H1 (cell line): ENCODE measurements around the gene ZNF219. TPM values are rescaled to one million over a fixed set of nuclear protein-coding genes. Genes with fewer than 3 reads are reported as not detected.

ENCODE experiments used
- CTCF ChIA-PET: fragments of 300-600 bp; sonication (Branson Sonifier 250); formaldehyde crosslinking; loops from one replicate; lab custom pipeline; 2021; ENCODE audit not compliant: partially characterized antibody; lab: Charles Lee
- POLR2A ChIA-PET: fragments of 300-600 bp; sonication (Branson Sonifier 250); formaldehyde crosslinking; loops from one replicate; lab custom pipeline; 2021; ENCODE audit warnings: inconsistent platforms; ENCODE audit not compliant: partially characterized antibody; lab: Charles Lee
- DNase-seq, 2 experiments: peaks; one replicate each; pipeline versions ENCODE4 v3.0.0 to v3.0.0-alpha.2; 2010 to 2022; ENCODE audit warnings: low spot score in 2 of 2, low read depth in 1 of 2, mixed read lengths in 1 of 2
- FAIRE-seq: peaks from 2 replicates; lab custom pipeline; 2011; peaks lifted over from hg19 to GRCh38; lab: Jason Lieb, UNC
- H2AFZ ChIP-seq: 2 replicates; pipeline ENCODE4 v1.8.1; 2012; ENCODE audit warnings: low read length, inconsistent platforms
- H2AK5ac ChIP-seq: 2 replicates; pipeline ENCODE4 v1.6.1; 2013; ENCODE audit warnings: low read depth, low read length
- H2BK120ac ChIP-seq: replicated peaks from 2 replicates; pipeline ENCODE3; 2013; ENCODE audit warnings: low read depth, low read length, inconsistent platforms
- H2BK12ac ChIP-seq: 2 replicates; pipeline ENCODE4 v1.6.1; 2013; ENCODE audit warnings: low read depth, low read length
- H2BK15ac ChIP-seq: 2 replicates; pipeline ENCODE4 v1.6.1; 2013; ENCODE audit warnings: low read length
- H2BK20ac ChIP-seq: 2 replicates; pipeline ENCODE4 v1.6.1; 2013; ENCODE audit warnings: low read length
- H2BK5ac ChIP-seq: 2 replicates; pipeline ENCODE4 v1.6.1; 2013; ENCODE audit warnings: low read depth, low read length
- H3K14ac ChIP-seq: 2 replicates; pipeline ENCODE4 v1.6.1; 2013; ENCODE audit warnings: inconsistent platforms; ENCODE audit not compliant: insufficient read length
- H3K18ac ChIP-seq: 2 replicates; pipeline ENCODE4 v1.6.1; 2013; ENCODE audit warnings: low read length; ENCODE audit errors: extremely low read depth
- H3K23ac ChIP-seq: 2 replicates; pipeline ENCODE4 v1.6.1; 2013; ENCODE audit warnings: inconsistent platforms; ENCODE audit not compliant: insufficient read length
- H3K23me2 ChIP-seq: 2 replicates; pipeline ENCODE4 v1.6.1; 2013; ENCODE audit warnings: low read depth, low read length
- H3K27ac ChIP-seq: 2 replicates; pipeline ENCODE4 v1.6.1; 2011; ENCODE audit warnings: low read depth, low read length, inconsistent platforms
- H3K27me3 ChIP-seq, 4 experiments: replicated peaks in 1 of 4; 1 replicate in 1 of 4; 2 replicates in 3 of 4; pipeline versions ENCODE4 v1.6.1 to v1.8.1; 2011 to 2013; ENCODE audit warnings: low read length in 3 of 4, mild to moderate bottlenecking in 3 of 4, inconsistent platforms in 2 of 4, mixed read lengths in 2 of 4, moderate library complexity in 1 of 4; ENCODE audit not compliant: control insufficient read depth in 3 of 4, insufficient read depth in 3 of 4; ENCODE audit errors: extremely low read depth in 1 of 4
- H3K36me3 ChIP-seq, 4 experiments: 2 replicates each; pipeline versions ENCODE4 v1.6.1 to v1.8.1; 2011 to 2013; ENCODE audit warnings: mild to moderate bottlenecking in 4 of 4, low read length in 3 of 4, moderate library complexity in 2 of 4, control low read depth in 1 of 4, inconsistent platforms in 1 of 4; ENCODE audit not compliant: insufficient read depth in 4 of 4, control insufficient read depth in 2 of 4
- H3K4ac ChIP-seq: replicated peaks from 2 replicates; pipeline ENCODE3; 2013; ENCODE audit warnings: low read length, low read depth, mixed read lengths, inconsistent platforms; ENCODE audit not compliant: insufficient read length
- H3K4me1 ChIP-seq, 4 experiments: replicated peaks in 1 of 4; 1 replicate in 1 of 4; 2 replicates in 3 of 4; pipeline versions ENCODE4 v1.6.1 to v1.8.1; 2011 to 2013; ENCODE audit warnings: low read length in 3 of 4, inconsistent platforms in 2 of 4, mixed read lengths in 1 of 4; ENCODE audit not compliant: insufficient read depth in 4 of 4, control insufficient read depth in 3 of 4
- H3K4me2 ChIP-seq, 2 experiments: 2 replicates each; pipeline versions ENCODE4 v1.6.1 to v1.8.1; 2011 to 2013; ENCODE audit warnings: low read depth in 2 of 2, low read length in 2 of 2, control low read depth in 1 of 2, inconsistent platforms in 1 of 2, mild to moderate bottlenecking in 1 of 2; ENCODE audit not compliant: insufficient read depth in 1 of 2
- H3K4me3 ChIP-seq, 4 experiments: fragments of 200-600, 300-600 bp in 1 of 4; sonication (generic), shearing (Covaris generic), sonication (Bioruptor Twin) in 1 of 4; 2 replicates each; pipeline versions ENCODE4 v1.5.1 to v1.8.1; 2011 to 2016; ENCODE audit warnings: low read length in 4 of 4, low read depth in 3 of 4, control low read depth in 2 of 4, inconsistent platforms in 2 of 4, mild to moderate bottlenecking in 2 of 4, mixed read lengths in 1 of 4, moderate library complexity in 1 of 4; ENCODE audit not compliant: insufficient read depth in 2 of 4; ENCODE audit errors: extremely low read depth in 1 of 4
- H3K56ac ChIP-seq: replicated peaks from 2 replicates; pipeline ENCODE3; 2013; ENCODE audit warnings: low read depth, mild to moderate bottlenecking, mixed read lengths, low read length, inconsistent platforms; ENCODE audit not compliant: insufficient read length
- H3K79me1 ChIP-seq: 2 replicates; pipeline ENCODE4 v1.6.1; 2013; ENCODE audit warnings: low read depth, low read length, control low read depth
- H3K79me2 ChIP-seq, 2 experiments: 2 replicates each; pipeline versions ENCODE4 v1.6.1 to v1.8.1; 2012 to 2013; ENCODE audit warnings: low read length in 2 of 2, mild to moderate bottlenecking in 2 of 2, inconsistent platforms in 1 of 2; ENCODE audit not compliant: insufficient read depth in 2 of 2, control insufficient read depth in 1 of 2
- H3K9ac ChIP-seq, 4 experiments: replicated peaks in 1 of 4; 1 replicate in 1 of 4; 2 replicates in 3 of 4; pipeline versions ENCODE4 v1.6.1 to v1.8.1; 2011 to 2013; ENCODE audit warnings: low read depth in 3 of 4, low read length in 3 of 4, control low read depth in 2 of 4, mild to moderate bottlenecking in 2 of 4, moderate library complexity in 2 of 4, inconsistent platforms in 1 of 4; ENCODE audit errors: extremely low read depth in 1 of 4
- H3K9me3 ChIP-seq, 2 experiments: 2 replicates each; pipeline versions ENCODE4 v1.6.1 to v1.8.1; 2012 to 2013; ENCODE audit warnings: mild to moderate bottlenecking in 2 of 2, moderate library complexity in 2 of 2, control low read depth in 1 of 2, inconsistent platforms in 1 of 2, low read depth in 1 of 2, low read length in 1 of 2, mixed read lengths in 1 of 2; ENCODE audit not compliant: insufficient read depth in 2 of 2
- H4K20me1 ChIP-seq, 2 experiments: replicated peaks in 1 of 2; 2 replicates each; pipeline versions ENCODE3 to v1.8.1; 2011 to 2013; ENCODE audit warnings: inconsistent platforms in 2 of 2, low read length in 2 of 2, mild to moderate bottlenecking in 1 of 2; ENCODE audit not compliant: insufficient read depth in 2 of 2, control insufficient read depth in 1 of 2
- H4K5ac ChIP-seq: 2 replicates; pipeline ENCODE4 v1.6.1; 2013; ENCODE audit warnings: low read length, low read depth, mixed read lengths, inconsistent platforms; ENCODE audit not compliant: insufficient read length
- H4K8ac ChIP-seq: 2 replicates; pipeline ENCODE4 v1.8.0; 2013; ENCODE audit warnings: mild to moderate bottlenecking, moderate library complexity, low read length, inconsistent platforms; ENCODE audit not compliant: insufficient read depth; ENCODE audit errors: extremely low read depth
- H4K91ac ChIP-seq: replicated peaks from 2 replicates; pipeline ENCODE3; 2013; ENCODE audit warnings: low read length, mixed read lengths, inconsistent platforms; ENCODE audit not compliant: insufficient read length
- ASH2L ChIP-seq: fragments of 200-600, 300-600 bp; sonication (generic); IDR thresholded peaks from one replicate; pipeline ENCODE4 v1.7.1; 2017; ENCODE audit warnings: low read length
- BCL11A ChIP-seq, 2 experiments: IDR thresholded peaks; one replicate each; pipeline ENCODE4 v1.6.1; 2011; ENCODE audit warnings: low read depth in 2 of 2, low read length in 2 of 2, mild to moderate bottlenecking in 2 of 2
- CHD2 ChIP-seq: IDR thresholded peaks from 2 replicates; pipeline ENCODE4 v1.6.1; 2012; ENCODE audit warnings: low read length, improper control_type of control experiment
- EZH2 ChIP-seq: fragments of 200-600 bp; sonication (generic); IDR thresholded peaks from 2 replicates; pipeline ENCODE4 v1.7.1; 2012; ENCODE audit warnings: low read depth, mild to moderate bottlenecking, moderate library complexity, low read length, inconsistent platforms; ENCODE audit not compliant: severe bottlenecking
- GTF2F1 ChIP-seq: IDR thresholded peaks from 2 replicates; pipeline ENCODE4 v1.6.1; 2012; ENCODE audit warnings: low read depth, low read length, improper control_type of control experiment, borderline replicate concordance
- HDAC2 ChIP-seq, 2 experiments: fragments of 300-600 bp in 1 of 2; sonication (generic) in 1 of 2; IDR thresholded peaks; 2 replicates each; pipeline ENCODE4 v1.6.1; 2011 to 2012; ENCODE audit warnings: low read depth in 2 of 2, low read length in 2 of 2, mild to moderate bottlenecking in 2 of 2, moderate library complexity in 2 of 2, borderline replicate concordance in 1 of 2, inconsistent platforms in 1 of 2
- POU5F1 ChIP-seq: IDR thresholded peaks from 2 replicates; pipeline ENCODE4 v1.6.1; 2011; ENCODE audit warnings: low read depth, mild to moderate bottlenecking, low read length, moderate library complexity
- RFX5 ChIP-seq: IDR thresholded peaks from 2 replicates; pipeline ENCODE4 v1.6.1; 2011; ENCODE audit warnings: low read depth, low read length, improper control_type of control experiment, borderline replicate concordance
- SP2 ChIP-seq: IDR thresholded peaks from 2 replicates; pipeline ENCODE4 v1.6.1; 2012; ENCODE audit warnings: mild to moderate bottlenecking, low read length, inconsistent platforms
- SP4 ChIP-seq: IDR thresholded peaks from 2 replicates; pipeline ENCODE4 v1.6.1; 2012; ENCODE audit warnings: low read length, inconsistent platforms
- TCF12 ChIP-seq: IDR thresholded peaks from 2 replicates; pipeline ENCODE4 v1.6.1; 2011; ENCODE audit warnings: low read depth, mild to moderate bottlenecking, low read length
- YY1 ChIP-seq: IDR thresholded peaks from 2 replicates; pipeline ENCODE4 v1.6.1; 2011; ENCODE audit warnings: low read depth, mild to moderate bottlenecking, low read length
- WGBS, 2 experiments: shearing (Covaris generic) in 1 of 2; methylation state at CpG; one replicate each; pipeline versions ENCODE4 v1.1.6 to v1.1.7; 2013 to 2015; ENCODE audit warnings: low lambda C conversion rate in 2 of 2, mixed read lengths in 2 of 2, inconsistent platforms in 1 of 2, low coverage in 1 of 2, missing lambda C conversion rate in 1 of 2; ENCODE audit not compliant: insufficient replicate concordance in 2 of 2, insufficient coverage in 1 of 2, insufficient read length in 1 of 2; ENCODE audit errors: extremely low coverage in 1 of 2, missing lambda C conversion rate in 1 of 2; 5-methylcytosine and 5-hydroxymethylcytosine counted together
- polyA plus RNA-seq, 7 experiments: library from polyadenylated mRNA; depleted of rRNA in 3 of 7; stranded (reverse) in 5 of 7; unstranded in 2 of 7; fragments of >200 nt in 5 of 7; fragments of 200-250 nt in 2 of 7; gene quantifications; 1 replicate in 5 of 7; 2 replicates in 1 of 7; 4 replicates in 1 of 7; pipeline versions ENCODE4 v1.2.1 to v1.2.3, GENCODE V29; 2011 to 2013; ENCODE audit warnings: missing spikeins in 2 of 7, mixed read lengths in 2 of 7
- total RNA-seq: library from RNA; stranded (reverse); fragmentation: NEBNext Ultra II Directional; extraction: Animal tissue kit (Norgen Biotek cat#: 25700); gene quantifications from 2 replicates; pipeline ENCODE4 v1.2.1, GENCODE V29; 2021

ZNF219 gene
- total and polyA plus RNA-seq, 2 of the 8 experiments (the other 6 are each of a cell fraction or from before 2014, with no cell fraction given), result 113 to 160 TPM

- no peak overlapping the region for H2AK5ac ChIP-seq
- no peak overlapping the region; a peak in 1 of 8 replicates for H3K4me3 ChIP-seq
- no peak overlapping the region for H2AFZ ChIP-seq
- ChIA-PET CTCF (interaction anchor here (0.7 to 7.8 kb wide), 37 partner anchors 7 to 411 kb away, joined by 3 to 239 read pairs (median 5); partner anchors contain the start of genes ARHGEF40, RNASE13, TMEM253 and TPPP2), POLR2A (interaction anchor here (0.8 to 7.8 kb wide), 18 partner anchors 8 to 173 kb away, joined by 3 to 148 read pairs (median 5); partner anchors contain the start of genes ARHGEF40, NDRG2, RNASE8 and SLC39A2)
- H3K79me1 ChIP-seq, result peaks cover 8% of the 10 kb centered on the region
- peaks cover 15 to 43% (median 36%) of the 10 kb centered on the region in 4 experiments for H3K36me3 ChIP-seq
- peak overlapping the region; percentile 43; the same call in 1 of the 2 replicates for H2BK20ac ChIP-seq
- H3K9ac ChIP-seq, result no peak overlapping the region
- H2BK5ac ChIP-seq, result peak overlapping the region; percentile 37; the same call in 1 of the 2 replicates
- no peaks in the 10 kb centered on the region for H3K9me3 ChIP-seq
- peak overlapping the region; percentile 81; the same call in 1 of the 2 replicates for H2BK15ac ChIP-seq
- peaks cover 4 to 31% of the 10 kb centered on the region in 2 experiments for H3K79me2 ChIP-seq
- peak overlapping the region; percentile 56 for H4K91ac ChIP-seq
- no peaks in the 10 kb centered on the region for H3K27me3 ChIP-seq
- DNase-seq, result peak in 1 of 2 experiments; percentile 99
- H3K18ac ChIP-seq, result peak overlapping the region; percentile 51; the same call in 1 of the 2 replicates
- no peak overlapping the region for H3K4ac ChIP-seq
- peaks cover 16 to 35% (median 24%) of the 10 kb centered on the region in 4 experiments for H3K4me1 ChIP-seq
- peak overlapping the region; percentile 30 for H3K27ac ChIP-seq
- no peak overlapping the region for H4K5ac ChIP-seq
- FAIRE-seq, result no peak
- H4K20me1 ChIP-seq, result peaks cover 11% of the 10 kb centered on the region in 2 experiments
- WGBS, 2 experiments, result 65% methylated on average over 48 of the region's 59 CpGs; no CpG with 5 or more reads in 1 of the 2 experiments
- peak overlapping the region; percentile 32; the same call in 1 of the 2 replicates for H2BK12ac ChIP-seq
- H3K4me2 ChIP-seq, result peak overlapping the region; percentile 89 to 90; a peak in 3 of 4 replicates
- no peak overlapping the region for H2BK120ac ChIP-seq
- peak overlapping the region; percentile 93 for H4K8ac ChIP-seq
- H3K23ac ChIP-seq, result no peak overlapping the region
- H3K23me2 ChIP-seq, result peaks cover 10% of the 10 kb centered on the region
- no peak overlapping the region for H3K14ac ChIP-seq
- no peak overlapping the region for H3K56ac ChIP-seq
- TF ChIP-seq SP4 (no peak), EZH2 (no peak), ASH2L (peak; percentile 56), SP2 (no peak), YY1 (peak; percentile 72), RFX5 (no peak), BCL11A (IDR thresholded peaks at IDR 0.05; ENCODE audit: low read depth in 2 of 2, low read length in 2 of 2) (no peak), POU5F1 (no peak), CHD2 (peak; percentile 68), TCF12 (peak; percentile 68; the same call in 1 of the 2 replicates), GTF2F1 (peak; percentile 69; the same call in 1 of the 2 replicates), HDAC2 (IDR thresholded peaks at IDR 0.05; ENCODE audit: borderline replicate concordance in 1 of 2, low read depth in 2 of 2, low read length in 2 of 2) (no peak)
Observed at GRCh38 chr14:21092273-21093011, 6.0 kb downstream of the ZNF219 start.
